ENCODE measurements around the gene MCF2L.
A peak's percentile ranks its signal among the peaks of the same experiment; 100 is the strongest.
"Not testable (repeated sequence)": the region's sequence is repeated elsewhere in the genome, so short reads cannot be mapped to it uniquely, and the experiment has no call there.

MCF2L gene

DNA sequence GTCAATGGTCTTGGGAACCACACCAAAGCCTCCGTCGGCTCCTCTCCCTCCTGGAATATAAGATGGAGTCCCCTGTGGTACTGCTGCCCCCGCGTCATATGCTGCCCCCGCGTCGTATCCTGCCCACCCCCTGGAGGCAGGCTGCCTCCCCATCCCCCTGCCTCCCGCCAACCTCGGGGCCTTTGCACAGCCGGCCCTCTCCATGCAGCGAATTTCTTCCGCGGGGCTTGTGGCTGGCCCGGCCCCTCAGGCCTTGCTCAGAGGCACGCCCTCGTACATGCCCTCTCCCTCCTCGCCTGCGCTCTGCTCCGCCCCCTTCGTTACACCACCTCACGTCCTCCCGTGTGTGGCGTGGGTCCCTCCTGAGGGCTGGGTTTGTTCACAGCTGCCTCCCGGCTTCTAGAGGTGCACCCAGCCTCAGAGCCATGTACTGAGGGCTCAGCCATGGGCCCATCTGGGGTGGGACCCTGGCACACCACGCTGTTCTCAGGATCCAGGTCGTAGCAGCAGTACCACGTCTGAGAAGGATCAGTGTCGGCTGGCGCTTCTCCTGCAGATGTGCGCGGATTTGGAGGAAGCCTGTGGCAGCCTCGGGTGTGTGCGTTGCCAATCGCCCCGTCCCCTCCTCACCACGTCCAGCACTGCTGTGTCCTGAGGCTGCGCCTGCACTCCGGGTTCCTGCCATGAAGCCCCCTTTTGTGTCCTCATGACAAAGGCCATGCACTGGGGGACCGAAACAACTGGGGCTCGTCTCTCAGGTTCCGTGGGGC, 47.7 kb downstream of the MCF2L start:
- no peak for DNase-seq

DNA sequence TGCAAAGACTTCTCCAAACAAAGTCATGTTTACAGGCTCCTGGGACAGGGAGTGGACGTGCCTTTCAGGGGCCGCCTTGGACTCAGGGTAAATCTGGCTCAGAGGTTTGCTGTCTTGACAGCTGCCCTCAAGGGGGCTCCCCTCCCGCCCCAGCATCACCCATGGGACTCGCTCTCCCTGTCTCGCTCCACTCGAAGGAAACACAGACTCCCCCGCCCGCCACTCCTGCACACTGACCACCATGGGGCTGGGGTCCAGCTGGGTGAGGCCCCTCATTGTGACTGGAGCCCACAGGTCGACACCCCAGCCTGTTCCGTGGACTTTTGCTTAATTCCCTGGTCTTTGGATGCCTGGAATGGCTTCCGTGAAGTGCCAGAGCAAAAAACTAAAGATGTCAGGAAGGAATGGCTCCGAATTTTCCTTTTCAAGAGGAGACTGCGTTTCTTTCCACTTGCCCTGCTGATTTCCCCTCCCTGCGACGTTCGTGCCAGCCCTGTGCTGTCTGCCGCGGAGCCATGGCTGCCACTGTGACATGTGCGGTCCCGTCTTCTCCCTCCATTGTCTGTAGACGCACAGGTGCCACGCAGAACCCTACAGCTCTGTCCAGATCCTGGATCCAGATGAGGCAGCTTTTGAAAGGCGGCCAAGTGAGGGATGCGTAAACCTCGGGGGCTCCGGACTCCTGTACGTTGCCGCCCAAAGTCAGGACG, 48.6 kb downstream of the MCF2L start:
- DNase-seq: no peak

DNA sequence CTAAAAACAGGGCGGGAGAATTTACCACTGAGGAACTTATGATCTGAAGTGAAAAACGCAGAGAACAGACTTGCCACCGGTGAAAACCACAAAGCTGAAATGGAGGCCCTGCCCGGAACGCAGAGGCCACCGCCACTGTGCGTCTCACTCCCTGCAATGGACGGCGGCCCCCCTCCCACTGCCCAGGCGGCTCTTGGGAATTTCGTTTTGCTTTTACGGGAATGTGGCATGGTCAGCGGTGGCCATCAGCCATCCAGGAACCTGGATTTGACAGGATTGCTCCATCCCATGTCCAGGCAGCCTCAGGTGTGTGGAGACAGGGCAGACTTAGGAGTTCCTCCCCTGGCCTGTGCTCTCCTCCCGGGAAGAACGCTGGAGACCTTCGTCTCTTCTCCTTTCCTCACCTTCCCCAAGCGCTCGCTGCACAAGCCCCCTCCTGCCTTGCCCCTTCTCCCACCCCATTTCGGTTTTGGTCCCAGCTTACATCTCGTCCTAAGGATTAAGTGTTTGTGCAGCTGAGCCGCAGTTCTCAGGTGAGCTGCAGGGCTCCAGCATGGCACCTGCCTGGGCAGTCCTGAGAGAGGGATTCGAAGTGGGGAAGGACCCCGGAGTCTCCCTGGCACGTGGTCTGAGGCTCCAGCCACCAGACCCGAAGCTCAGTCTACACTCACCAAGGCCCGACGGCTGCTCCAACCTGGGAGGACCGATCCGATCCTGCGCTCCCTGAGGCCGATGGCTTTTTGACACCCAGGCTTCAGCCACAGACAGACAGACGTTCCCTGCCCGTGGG, 49.9 kb downstream of the MCF2L start:
- no peak for DNase-seq

DNA sequence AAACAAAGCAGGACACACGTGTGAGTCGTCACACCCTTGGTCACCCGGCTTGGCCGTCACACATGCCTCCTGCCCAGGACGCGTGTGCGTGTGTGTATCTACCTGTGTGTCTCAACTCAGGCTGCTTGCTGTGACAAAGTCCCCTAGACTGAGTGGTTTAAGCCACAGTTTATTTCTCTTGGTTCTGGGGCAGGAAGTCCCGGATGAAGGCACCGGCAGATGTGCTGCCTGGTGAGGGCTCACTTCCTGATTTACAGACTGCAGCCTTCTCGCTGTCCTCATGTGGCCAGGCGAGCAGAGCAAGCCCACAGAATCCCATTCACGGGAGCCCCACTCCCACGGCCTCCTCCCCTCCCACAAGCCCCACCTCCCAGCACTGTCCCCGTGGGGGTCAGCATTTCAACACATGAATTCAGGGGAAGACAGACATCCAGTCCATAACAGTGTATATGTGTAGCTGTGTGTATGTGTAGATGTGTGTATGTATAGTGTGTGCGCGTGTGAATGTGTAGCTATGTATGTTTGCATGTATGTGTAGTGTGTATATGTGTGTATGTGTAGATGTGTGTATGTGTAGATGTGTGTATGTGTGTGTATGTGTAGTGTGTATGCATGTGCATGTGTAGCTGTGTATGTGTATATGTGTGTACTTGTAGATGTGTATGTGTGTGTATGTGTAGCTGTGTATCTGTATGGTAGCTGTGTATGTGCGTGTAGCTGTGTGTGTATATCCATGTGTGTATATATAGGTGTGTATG, 51.5 kb downstream of the MCF2L start:
- no peak for DNase-seq

DNA sequence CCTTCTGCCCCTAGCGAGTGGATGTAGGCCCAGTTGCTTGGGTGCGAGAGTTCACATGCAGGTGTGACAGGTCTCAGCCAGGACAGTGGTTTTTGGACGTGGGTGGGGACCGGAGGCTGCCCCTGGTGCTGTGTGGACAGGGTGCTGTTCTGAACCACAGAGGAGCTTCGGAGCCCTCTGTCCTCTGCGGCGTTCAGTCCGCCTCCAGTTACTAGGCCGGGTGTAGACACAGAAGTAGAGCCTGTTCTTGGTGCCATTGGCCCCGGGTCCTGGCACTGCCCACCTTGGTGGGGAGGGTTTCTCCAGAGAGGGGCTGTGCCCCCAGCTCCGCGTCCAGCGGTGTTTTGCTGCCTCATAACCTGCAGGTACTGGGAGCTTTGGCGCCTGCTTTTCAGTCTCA, 52.4 kb downstream of the MCF2L start:
- no peak for DNase-seq

DNA sequence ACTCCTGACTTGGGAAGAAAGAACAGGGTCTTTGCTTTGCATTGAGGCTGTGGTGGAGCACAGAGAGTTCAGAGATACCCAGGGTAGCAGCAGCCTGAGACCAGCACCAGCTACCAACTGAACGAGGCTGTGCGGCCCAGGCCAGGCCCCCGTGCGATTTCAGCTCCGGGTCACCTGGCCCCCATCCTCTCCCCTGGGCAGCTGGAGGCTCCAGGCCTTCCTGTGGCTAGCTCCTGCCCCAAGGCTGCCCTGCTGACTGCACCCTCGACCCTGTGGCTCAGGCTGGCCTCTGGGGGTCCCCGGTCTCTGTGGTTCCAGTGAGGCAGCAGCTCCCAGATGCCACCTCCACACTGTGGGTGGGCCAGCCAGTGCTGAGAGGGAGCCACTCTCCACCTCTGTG, 52.8 kb downstream of the MCF2L start:
- no peak for DNase-seq

DNA sequence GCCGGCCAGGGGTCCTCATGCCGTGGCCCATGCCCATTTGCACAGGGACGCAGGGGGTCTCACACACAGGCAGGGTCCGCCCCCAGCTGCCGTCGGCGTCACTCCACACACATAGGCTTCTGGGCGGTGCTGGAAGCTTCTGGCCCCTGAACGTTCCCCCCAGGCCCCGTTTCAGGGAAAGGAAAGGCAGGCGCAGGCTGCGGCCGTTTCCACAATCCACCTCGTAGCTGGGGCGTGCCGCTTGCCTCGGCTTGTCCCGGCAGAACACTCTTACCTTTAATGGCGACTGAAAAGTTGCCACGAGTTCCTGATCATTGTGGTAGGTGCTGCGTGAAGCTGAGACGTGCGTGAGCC, 53.4 kb downstream of the MCF2L start:
- DNase-seq: no peak

DNA sequence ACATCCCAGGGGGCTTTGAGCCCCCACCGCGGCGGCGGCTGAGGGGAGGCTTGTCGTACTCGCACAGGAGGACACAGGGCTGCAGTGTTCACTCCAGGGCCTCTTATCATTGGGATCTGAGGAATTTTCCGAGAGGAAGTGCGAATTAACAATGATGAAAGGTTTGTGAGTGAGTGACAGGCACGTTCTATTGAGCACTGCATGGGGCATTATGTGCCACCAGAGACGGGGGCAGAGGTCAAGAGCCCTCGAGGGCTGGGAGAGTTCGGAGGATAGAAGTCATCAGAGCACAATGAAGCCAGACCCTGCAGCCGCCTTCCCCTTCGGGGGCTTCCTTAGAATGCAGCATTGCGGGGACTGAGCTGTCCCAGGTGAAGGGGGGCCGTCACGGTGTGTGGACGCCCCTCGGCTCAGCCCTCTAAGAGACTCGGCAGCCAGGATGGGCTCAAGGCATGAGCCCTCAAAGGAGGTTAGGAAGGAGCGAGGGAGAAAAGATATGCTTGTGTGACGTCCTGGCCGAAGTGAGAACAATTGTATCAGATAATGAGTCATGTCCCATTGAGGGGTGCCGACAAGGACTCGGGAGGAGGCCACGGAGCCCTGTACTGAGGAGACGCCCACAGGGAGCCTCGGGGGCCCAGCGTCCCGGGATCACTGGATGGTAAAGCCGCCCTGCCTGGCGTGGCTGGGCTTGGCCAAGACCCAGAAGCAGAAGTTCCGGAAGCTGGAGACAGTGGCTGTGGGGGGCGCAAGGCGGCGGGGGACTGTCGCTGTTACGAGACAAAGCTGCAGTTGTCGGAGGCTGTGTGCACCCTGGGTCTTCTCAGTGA, 53.9 kb downstream of the MCF2L start:
- peak; percentile 75 for DNase-seq

DNA sequence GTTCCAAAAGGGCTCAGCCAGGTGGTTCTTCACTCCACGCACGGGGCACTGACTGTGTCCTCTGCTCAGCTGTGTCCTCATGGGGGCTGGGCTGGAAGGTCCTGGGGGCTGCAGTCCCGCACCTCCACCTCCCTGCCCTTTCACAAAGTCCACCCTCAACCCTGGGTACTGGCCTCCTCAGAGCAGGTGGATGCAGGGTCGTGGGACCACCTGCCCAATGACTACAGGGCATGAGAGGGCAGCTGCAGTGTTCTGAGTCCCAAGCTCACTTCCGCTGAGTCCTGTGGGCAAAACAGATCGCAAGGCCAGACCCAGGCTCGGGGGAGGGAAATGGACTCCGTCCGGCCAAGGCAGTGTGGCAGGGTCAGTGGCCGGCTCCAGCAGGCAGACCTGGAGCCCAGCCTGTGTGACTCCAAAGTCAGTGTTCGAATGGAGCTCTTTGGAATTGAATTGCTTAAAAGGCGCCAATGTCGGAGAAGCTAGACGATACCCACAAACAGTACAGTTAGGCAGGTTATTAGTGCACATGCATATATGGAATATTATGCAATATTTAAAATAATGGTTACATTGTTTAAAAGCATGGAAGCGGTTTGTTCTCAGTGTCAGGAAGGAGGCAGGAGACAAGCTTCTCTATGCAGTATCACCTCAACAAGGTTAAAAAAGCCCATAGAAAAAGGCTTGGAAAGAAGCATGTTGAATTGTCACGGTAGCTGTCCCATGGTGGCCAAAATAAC, 54.8 kb downstream of the MCF2L start:
- no peak for DNase-seq

DNA sequence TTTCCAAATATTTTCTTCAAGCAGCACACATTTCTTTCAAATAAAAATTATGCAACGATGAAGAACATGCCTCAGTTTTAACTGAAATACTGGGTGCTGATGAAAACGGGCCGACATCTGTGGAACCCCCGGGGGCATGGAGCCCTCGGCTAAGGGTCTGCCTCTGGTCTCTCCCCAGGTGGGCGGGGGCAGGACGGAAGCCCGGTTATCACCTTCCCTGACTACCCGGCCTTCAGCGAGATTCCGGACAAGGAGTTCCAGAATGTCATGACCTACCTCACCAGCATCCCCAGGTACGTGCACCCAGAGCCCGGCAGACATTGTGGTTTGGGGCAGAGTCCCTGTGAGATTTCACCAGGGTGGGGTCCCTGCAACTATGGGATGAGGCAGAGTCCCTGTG, 55.5 kb downstream of the MCF2L start:
- no peak for DNase-seq

DNA sequence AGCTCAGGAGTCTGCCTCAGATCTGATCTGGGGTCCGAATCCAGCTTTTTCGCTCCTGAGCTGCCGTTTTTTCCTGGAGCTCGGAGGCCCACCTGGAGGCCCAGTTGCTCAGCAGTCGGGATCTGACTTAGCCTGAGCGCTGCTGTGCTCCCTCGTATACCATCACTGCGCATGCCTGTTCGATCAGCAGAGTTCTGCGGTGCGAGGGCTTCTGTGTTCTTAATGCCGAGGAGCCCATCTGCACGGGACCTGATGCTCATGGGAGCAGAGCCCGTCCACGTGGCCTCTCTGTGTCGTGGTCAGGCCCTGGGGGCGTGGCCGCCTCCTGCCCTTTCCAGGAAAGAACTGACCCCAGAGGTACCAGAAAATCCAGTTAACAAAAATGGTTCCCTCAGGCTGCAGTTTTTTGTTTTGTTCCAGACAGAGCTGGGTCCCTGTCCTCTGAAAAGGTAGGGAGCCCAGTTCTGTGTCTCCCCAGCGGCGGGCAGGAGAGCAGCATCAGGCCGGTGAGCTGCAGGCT, 57.4 kb downstream of the MCF2L start:
- DNase-seq: no peak

DNA sequence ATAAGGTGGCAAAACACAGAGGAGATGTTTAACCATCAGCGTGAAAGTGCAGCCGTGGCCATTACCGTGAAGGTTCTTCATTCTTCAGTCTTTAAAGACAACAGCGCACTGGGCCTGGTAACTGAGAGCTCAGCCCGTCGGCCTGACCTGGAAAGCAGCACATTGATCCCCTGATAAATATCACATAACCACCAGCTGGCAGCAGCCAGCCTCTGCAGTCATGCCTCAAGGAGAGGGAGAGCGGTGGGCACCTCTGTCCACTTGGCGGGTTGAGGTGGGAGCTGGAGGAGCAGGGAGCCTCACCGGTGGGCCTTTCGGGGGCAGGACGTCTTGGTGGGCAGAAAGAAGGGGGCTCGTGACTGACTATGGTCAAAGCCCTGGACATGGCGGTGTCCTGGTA, 58.1 kb downstream of the MCF2L start:
- no peak for DNase-seq

DNA sequence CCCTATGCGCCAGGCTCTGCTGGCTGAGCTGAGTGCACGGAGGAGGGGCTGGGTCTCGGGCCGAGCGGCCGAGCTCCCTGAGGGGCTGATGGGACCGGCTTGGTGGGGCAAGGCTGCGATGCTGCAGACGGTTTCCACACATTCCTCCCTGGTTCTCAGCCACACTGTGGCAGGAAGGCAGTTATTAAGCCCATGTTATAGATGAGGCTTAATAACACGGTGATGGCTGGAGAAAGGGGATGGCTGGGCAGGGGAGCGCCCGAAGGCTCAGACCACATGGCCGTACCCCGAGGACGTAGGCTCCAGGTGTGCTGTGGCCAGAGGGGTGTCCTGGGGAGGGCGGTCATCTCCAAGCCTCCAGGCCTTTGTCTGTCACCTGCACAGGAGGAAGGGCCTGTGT, 58.6 kb downstream of the MCF2L start:
- no peak for DNase-seq

DNA sequence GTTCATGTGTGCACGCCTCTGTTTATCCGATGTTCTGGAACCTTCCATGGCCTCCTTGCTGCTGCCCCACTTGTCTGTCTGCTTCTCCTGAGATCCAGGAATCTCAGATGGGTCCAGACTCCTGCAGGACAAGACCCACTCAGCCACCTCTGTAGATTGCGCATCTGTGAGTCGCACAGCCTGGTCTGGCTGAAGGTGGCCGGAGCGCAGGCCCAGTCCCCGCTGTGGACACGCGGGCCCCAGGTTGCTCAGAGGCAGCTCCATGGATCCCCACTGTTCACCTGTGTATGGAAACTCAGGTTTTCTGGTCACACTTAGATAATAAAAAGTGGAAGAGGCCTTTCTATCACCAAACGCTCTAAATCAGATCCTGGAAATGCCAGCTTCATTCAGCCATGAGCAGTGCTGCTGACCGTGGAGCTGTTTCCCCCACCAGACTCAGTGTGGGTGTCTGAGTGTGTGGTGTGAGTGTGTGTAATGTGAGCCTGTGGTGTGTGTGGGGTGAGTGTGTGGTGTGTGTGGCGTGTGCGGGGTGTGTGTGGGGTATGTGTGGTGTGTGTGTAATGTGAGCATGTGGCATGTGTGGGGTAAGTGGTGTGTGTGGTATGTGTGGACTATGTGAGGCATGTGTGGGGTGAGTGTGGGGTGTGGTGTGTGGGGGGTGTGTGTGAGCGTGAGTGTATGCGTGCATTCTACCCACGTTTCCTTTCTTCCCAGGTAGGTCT, 59.5 kb downstream of the MCF2L start:
- no peak for DNase-seq

DNA sequence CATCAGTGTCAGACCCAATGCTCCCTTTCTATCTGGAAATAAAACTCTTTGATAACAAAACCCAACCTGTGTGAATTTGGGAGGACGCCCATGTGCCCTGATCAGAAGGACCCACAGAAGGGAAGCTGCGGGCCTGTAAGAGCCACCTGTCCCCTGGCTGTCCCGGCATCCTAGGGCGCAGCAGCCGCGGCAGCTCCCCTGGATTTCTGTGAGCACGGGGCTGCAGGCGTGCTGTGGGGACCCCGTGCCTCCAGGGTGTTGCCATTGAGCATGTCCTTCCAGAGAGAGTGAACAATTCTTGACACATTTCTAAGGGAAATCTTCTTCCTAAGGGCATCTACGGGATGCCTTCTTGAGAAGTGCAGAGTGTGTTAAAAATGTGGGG, 60.0 kb downstream of the MCF2L start:
- DNase-seq: no peak

DNA sequence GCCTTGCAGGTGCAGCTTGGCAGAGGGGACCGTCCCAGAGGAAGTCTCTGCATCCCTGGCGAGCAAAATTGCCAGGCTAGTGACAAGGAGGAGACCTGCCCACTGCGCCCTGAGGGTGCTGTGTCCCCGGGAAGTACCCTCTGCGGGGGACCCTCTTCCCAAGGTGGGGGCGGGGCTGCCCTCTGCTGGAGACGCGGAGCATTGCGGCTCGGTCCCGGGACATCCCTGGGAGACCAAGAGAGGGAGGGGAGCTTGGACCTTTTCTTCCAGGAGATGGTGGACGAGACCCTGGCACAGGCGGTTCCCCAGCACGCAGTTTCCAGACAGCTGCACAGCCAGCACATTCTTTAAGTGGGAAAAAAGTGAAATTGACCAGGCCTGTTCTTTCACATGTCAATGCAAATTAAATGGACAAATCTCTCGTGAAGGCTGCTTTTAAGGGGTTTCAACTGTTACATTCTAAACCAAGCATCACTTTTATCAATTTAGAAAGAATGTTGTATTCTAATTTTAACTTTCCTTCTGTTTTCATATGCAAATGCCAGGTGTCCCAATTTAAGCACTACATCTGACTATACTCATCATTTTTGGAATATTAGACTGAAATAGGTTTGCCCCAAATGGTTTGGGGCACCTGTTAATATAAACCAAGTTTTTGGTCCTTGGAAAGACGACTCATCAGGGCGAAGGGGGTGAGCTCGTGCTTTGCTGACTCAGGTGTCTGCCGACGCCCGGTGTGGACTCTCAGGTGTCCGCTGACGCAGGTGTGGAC, 60.7 kb downstream of the MCF2L start:
- DNase-seq: no peak

DNA sequence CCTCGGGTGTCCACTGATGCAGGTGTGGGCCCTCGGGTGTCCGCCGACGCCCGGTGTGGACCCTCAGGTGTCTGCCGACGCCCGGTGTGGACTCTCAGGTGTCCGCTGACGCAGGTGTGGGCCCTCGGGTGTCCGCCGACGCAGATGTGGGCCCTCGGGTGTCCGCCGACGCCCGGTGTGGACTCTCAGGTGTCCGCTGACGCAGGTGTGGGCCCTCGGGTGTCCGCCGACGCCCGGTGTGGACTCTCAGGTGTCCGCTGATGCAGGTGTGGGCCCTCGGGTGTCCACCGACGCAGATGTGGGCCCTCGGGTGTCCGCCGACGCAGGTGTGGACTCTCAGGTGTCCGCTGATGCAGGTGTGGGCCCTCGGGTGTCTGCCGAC, 61.2 kb downstream of the MCF2L start:
- DNase-seq: not testable (repeated sequence)

DNA sequence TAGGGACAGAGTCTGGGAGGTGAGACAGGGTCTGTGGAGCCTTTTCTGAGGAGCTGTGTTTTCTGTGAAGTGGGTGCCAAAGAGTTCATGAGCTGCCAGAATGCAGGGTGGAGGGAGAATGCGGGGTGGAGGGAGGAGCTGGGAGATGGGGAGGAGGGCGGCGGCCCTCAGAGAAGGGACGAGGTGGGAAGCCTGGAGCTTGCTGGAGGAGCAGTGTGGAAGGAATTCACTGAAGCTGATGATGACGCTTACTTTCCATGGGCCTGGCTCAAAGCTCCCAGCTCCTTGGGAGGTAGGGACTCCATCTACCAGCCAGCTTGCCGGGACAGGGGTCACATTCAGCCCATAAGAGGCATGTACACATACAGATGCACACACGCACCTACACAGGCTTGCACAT, 62.5 kb downstream of the MCF2L start:
- no peak for DNase-seq

DNA sequence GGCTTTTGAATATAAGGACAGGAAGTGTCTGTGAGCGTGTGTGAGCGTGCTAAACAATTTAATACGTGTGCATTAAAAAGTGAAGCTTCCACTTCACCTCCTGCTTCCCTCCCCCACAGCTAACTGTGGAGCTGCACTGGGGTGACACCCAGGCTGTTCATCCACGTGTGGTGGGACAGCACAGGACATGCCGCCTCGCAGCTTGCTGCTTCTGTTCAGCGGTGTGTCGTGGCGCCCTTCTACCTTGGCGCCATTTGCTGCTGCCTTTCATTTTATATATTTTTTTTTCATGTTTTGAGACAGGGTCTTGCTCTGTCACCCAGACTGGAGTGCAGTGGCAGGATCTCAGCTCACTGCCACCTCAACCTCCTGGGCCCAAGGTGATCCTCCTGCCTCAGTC, 63.3 kb downstream of the MCF2L start:
- DNase-seq: no peak
